ENCODE results near the gene CLDN9.

- TF ChIP-seq CTCF (IDR thresholded peaks at IDR 0.05 in 8 of 11, conservative IDR thresholded peaks at IDR 0.05 in 3 of 11) = no peak
- no peak for TF ChIP-seq POLR2AphosphoS5 (IDR thresholded peaks at IDR 0.05)
Measured at GRCh38 chr16:3012828-3013420, at the start of gene CLDN9.

Measured in spleen (tissue), 7 donors.